ENCODE measurements around the gene PGD. TPM values are rescaled to one million over a fixed set of nuclear protein-coding genes. Genes with fewer than 3 reads are reported as not detected.

The PGD gene
- total RNA-seq, 4 donors from 2014 or later = 13.8 to 79.7 (median 37.5) TPM

DNA sequence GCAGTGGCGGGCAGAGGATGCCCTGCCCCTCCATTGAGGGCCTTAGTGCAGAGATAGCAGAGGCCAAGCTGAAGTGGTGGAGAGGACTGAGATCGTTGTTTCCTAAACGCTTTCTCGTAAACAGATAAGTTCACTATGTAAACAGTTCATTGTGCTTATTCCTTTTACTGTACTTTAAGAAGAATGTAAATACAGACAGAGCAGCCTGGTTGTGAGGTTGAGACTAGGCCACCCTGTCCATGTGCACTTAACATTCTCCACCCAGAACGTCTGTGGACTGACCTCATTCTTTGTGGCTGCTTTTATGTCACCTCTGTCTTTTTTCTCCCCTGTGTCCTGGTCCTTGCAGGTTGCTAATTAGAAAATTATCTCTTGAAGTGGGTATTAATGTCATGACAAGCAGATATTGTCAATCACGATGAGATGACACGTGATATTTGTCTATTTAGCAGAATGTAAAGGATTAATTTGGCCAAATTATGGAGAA is 39.9 kb downstream of the PGD start:
- Histone ChIP-seq H3K9me3 (no peaks in the 10 kb centered on the region), H3K36me3 (no peaks in the 10 kb centered on the region), H3K27me3 (no peaks in the 10 kb centered on the region), H3K4me1 (no peaks in the 10 kb centered on the region), H3K27ac (no peak overlapping the region), H3K4me3 (no peak overlapping the region)
- intact Hi-C loops (cut with DNase I; ENCODE audit: low total_unique reads) = loop anchor here (10.0 kb wide), 1 partner anchor 56 kb away; no protein-coding TSS in a partner anchor
- no peak for DNase-seq
- no peak for TF ChIP-seq POLR2A (IDR thresholded peaks at IDR 0.05)
- TF ChIP-seq, protein P1, sequence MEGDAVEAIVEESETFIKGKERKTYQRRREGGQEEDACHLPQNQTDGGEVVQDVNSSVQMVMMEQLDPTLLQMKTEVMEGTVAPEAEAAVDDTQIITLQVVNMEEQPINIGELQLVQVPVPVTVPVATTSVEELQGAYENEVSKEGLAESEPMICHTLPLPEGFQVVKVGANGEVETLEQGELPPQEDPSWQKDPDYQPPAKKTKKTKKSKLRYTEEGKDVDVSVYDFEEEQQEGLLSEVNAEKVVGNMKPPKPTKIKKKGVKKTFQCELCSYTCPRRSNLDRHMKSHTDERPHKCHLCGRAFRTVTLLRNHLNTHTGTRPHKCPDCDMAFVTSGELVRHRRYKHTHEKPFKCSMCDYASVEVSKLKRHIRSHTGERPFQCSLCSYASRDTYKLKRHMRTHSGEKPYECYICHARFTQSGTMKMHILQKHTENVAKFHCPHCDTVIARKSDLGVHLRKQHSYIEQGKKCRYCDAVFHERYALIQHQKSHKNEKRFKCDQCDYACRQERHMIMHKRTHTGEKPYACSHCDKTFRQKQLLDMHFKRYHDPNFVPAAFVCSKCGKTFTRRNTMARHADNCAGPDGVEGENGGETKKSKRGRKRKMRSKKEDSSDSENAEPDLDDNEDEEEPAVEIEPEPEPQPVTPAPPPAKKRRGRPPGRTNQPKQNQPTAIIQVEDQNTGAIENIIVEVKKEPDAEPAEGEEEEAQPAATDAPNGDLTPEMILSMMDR (IDR thresholded peaks at IDR 0.05) = no peak

DNA sequence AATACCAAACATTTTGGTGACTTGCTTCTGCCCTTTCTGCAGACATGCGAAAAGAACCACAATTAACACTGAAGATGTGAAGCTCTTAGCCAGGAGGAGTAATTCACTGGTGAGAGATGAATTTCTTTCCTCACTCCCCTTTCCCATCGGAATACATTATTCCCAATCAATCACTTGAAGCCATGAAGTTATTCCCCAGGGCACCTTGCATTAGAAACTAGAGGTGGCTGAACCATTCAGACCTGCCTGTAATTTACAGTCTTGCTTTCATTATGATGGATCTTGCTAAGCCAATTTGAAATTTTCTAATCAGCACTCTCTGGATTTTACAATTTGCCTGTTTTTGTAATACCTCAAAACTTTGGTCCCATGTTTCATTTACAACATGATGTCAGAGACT is 41.4 kb downstream of the PGD start:
- TF ChIP-seq POLR2A (IDR thresholded peaks at IDR 0.05) = no peak
- TF ChIP-seq, protein P1 (IDR thresholded peaks at IDR 0.05) = no peak
- H3K4me3 ChIP-seq = no peak overlapping the region
- no peaks in the 10 kb centered on the region for H3K9me3 ChIP-seq
- intact Hi-C loops (cut with DNase I; ENCODE audit: low total_unique reads) = no loop called here
- H3K36me3 ChIP-seq = no peaks in the 10 kb centered on the region
- H3K4me1 ChIP-seq = no peaks in the 10 kb centered on the region
- no peak overlapping the region for H3K27ac ChIP-seq
- no peaks in the 10 kb centered on the region for H3K27me3 ChIP-seq
- no peak for DNase-seq

DNA sequence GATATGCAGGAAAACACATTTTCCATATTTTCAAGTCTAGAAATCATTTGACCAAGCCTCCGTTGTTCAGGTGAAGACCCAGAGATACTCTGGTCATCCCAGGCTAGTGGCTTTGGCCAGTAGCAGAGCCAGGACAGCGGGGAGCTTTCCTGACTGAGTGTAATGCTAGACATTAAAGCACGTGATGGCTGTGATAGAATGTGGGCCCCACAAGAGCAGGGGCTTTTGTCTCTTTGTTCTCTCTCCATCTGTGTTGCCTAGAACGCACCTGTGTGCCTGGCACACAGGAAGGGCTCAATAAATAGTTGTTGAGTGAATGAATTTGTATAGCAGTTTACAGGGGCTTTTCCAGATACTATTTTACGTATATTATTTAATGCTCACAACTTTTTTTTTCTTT is 41.9 kb downstream of the PGD start:
- Histone ChIP-seq H3K36me3 (no peaks in the 10 kb centered on the region), H3K4me1 (no peaks in the 10 kb centered on the region), H3K27ac (no peak overlapping the region), H3K9me3 (no peaks in the 10 kb centered on the region), H3K27me3 (no peaks in the 10 kb centered on the region), H3K4me3 (no peak overlapping the region)
- intact Hi-C loops (cut with DNase I; ENCODE audit: low total_unique reads) = no loop called here
- TF ChIP-seq POLR2A (IDR thresholded peaks at IDR 0.05) = no peak
- TF ChIP-seq, protein P1 (IDR thresholded peaks at IDR 0.05) = no peak
- no peak for DNase-seq

DNA sequence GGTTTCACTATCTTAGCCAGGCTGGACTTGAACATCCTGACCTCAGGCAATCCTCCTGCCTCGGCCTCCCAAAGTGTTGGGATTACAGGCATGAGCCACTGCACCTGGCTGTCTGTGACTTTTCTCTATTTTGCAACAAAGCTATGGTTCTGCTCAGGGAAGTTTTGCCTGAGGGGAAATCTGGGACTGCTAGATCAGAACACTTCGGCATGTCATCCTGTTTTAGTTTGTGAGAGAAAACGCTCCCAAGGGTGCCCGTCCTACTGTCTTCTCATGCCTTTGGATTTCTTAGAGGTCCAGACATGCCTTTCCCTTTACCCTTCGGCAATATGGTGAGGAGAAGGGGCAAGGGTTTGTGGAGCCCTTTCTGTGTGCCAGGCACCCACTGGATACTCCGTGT is 45.4 kb downstream of the PGD start:
- Histone ChIP-seq H3K9me3 (no peaks in the 10 kb centered on the region), H3K36me3 (no peaks in the 10 kb centered on the region), H3K27me3 (no peaks in the 10 kb centered on the region), H3K27ac (no peak overlapping the region), H3K4me3 (no peak overlapping the region), H3K4me1 (no peaks in the 10 kb centered on the region)
- no peak for TF ChIP-seq POLR2A (IDR thresholded peaks at IDR 0.05)
- TF ChIP-seq, protein P1 (IDR thresholded peaks at IDR 0.05) = no peak
- no peak for DNase-seq
- intact Hi-C loops (cut with DNase I; ENCODE audit: low total_unique reads) = no loop called here

DNA sequence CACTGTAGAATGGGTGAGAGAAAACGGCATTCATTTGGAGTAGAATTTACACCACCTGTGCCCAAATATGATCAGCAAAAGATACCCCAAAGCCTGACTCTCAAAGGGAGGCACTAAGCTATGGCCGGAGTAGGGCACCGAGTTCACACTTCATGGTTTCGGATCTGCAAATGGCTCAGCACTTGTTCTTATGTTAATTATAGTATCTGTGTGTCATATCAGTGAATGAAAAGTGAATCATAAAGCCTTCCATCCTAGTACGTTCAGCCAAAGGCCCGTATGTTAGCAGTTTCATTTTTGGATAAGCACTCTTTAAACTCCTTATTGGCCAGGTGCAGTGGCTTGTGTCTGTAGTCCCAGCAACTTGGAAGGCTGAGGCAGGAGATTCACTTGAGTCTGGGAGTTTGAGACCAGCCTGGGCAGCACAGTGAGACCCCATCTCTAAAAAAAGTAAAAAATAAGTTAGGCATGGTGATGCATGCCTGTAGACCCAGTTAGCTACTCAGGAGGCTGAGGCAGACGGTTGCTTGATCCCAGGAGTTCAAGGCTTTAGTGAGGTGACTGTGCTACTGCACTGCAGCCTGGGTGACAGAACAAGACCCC is 46.0 kb downstream of the PGD start:
- Histone ChIP-seq H3K27ac (no peak overlapping the region), H3K27me3 (no peaks in the 10 kb centered on the region), H3K36me3 (no peaks in the 10 kb centered on the region), H3K4me1 (no peaks in the 10 kb centered on the region), H3K4me3 (no peak overlapping the region), H3K9me3 (no peaks in the 10 kb centered on the region)
- intact Hi-C loops (cut with DNase I; ENCODE audit: low total_unique reads) = no loop called here
- DNase-seq = no peak
- TF ChIP-seq, protein P1 (IDR thresholded peaks at IDR 0.05) = no peak
- no peak for TF ChIP-seq POLR2A (IDR thresholded peaks at IDR 0.05)

Data from uterus (tissue), 4 donors.